ENCODE data around the gene ACSF3.
"Not testable (repeated sequence)": the region's sequence is repeated elsewhere in the genome, so short reads cannot be mapped to it uniquely, and the experiment has no call there.

DNA sequence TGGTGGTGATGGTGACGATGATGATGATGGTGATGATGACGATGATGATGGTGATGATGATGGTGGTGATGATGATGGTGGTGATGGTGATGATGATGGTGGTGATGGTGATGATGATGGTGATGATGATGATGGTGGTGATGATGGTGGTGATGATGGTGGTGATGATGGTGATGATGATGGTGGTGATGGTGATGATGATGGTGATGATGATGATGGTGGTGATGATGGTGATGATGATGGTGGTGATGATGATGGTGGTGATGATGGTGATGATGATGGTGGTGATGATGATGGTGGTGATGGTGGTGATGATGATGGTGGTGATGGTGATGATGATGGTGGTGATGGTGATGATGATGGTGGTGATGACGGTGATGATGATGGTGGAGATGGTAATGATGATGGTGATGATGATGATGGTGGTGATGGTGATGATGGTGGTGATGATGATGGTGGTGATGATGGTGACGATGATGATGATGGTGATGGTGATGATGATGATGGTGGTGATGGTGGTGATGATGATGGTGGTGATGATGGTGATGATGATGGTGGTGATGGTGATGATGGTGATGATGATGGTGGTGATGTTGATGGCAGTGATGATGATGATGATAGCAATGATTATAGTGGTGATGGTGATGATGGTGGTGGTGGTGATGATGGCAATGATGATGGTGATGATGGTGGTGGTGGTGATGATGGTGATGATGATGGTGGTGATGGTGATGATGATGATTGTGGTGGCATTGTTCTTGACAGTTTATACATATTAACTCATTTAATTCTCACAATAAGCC lies 24.6 kb upstream of the ACSF3 start:
- not testable (repeated sequence) for TF ChIP-seq CTCF (conservative IDR thresholded peaks at IDR 0.05); EZH2 (IDR thresholded peaks at IDR 0.05; ENCODE audit: low read depth)

Data from PC-9 (cell line).